Prostate gland (tissue), 2 donors: ENCODE results near the gene MSRB3.

ENCODE experiments used
- CTCF ChIP-seq, 4 experiments: fragments of 200-600 bp in 2 of 4; fragments of 450-650 bp in 2 of 4; sonication (generic) in 2 of 4; IDR thresholded peaks; 1 replicate in 3 of 4; 2 replicates in 1 of 4; pipeline ENCODE4 v1.5.1; 2016 to 2019; ENCODE audit warnings: antibody characterized with exemption in 4 of 4, mild to moderate bottlenecking in 2 of 4, moderate library complexity in 2 of 4
- POLR2A ChIP-seq: fragments of 450-650 bp; IDR thresholded peaks from one replicate; pipeline ENCODE4 v1.6.1; 2016; ENCODE audit warnings: antibody characterized with exemption, mild to moderate bottlenecking
- POLR2AphosphoS5 ChIP-seq: sonication (generic); formaldehyde crosslinking; IDR thresholded peaks from one replicate; pipeline ENCODE4 v1.6.1; 2017; ENCODE audit warnings: antibody characterized with exemption

DNA sequence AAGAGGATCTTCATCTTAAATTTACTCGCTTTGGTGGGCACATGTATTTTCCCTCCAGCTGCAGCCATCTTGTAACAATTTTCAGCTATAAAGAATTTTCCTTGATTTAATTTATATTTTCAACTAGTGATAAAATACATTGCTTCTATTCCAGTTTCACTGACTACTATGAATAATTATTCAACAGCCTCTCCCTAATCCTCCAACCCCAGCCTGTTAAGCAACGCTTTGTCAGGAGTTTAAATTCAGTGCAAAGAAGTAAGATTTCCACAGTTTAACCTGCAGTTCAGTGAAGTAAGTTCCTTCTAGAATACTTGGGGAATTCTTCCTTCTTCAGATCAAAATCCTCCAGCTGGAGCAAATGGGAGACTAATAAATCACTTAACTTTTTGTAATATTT lies 180.2 kb downstream of the MSRB3 start:
- TF ChIP-seq CTCF (IDR thresholded peaks at IDR 0.05) = no peak
- TF ChIP-seq POLR2A = no peak
- TF ChIP-seq POLR2AphosphoS5 = no peak
